Calu3 (cell line): ENCODE data around the gene CHAT. TPM values are rescaled to one million over a fixed set of nuclear protein-coding genes. Genes with fewer than 3 reads are reported as not detected.

ENCODE experiments used
- BruUV-seq: library from RNA; stranded (reverse); fragments of 400-500 nt; replicated peaks from 2 replicates; lab custom pipeline; 2021; lab: Mats Ljungman, UMichigan
- CTCF ChIA-PET: fragments of 300-600 bp; sonication (Branson Sonifier 250); formaldehyde crosslinking; loops from one replicate; lab custom pipeline; 2022; ENCODE audit warnings: antibody characterized with exemption; lab: Charles Lee
- DNase-seq: peaks from one replicate; pipeline ENCODE4 v3.0.0; 2022
- H3K27ac Mint-ChIP-seq: one replicate; pipeline ENCODE4 v1.8.0; 2022; ENCODE audit warnings: mixed read lengths; ENCODE audit not compliant: unreplicated experiment
- H3K27me3 Mint-ChIP-seq: one replicate; pipeline ENCODE4 v1.8.0; 2022; ENCODE audit warnings: mixed read lengths; ENCODE audit not compliant: unreplicated experiment
- H3K36me3 Mint-ChIP-seq: one replicate; pipeline ENCODE4 v1.8.0; 2022; ENCODE audit warnings: mild to moderate bottlenecking, moderate library complexity, mixed read lengths; ENCODE audit not compliant: insufficient read depth, unreplicated experiment
- H3K4me1 Mint-ChIP-seq: one replicate; pipeline ENCODE4 v1.8.0; 2022; ENCODE audit warnings: mild to moderate bottlenecking, low read depth, mixed read lengths; ENCODE audit not compliant: unreplicated experiment
- H3K4me3 Mint-ChIP-seq: one replicate; pipeline ENCODE4 v1.8.0; 2022; ENCODE audit warnings: mild to moderate bottlenecking, low read depth, moderate library complexity, mixed read lengths; ENCODE audit not compliant: unreplicated experiment
- H3K9me3 Mint-ChIP-seq: one replicate; pipeline ENCODE4 v1.8.0; 2022; ENCODE audit warnings: low read depth, mixed read lengths; ENCODE audit not compliant: unreplicated experiment
- intact Hi-C: fragments of 100-400 bp; cut with micrococcal nuclease; formaldehyde crosslinking; loops from one replicate; pipeline ENCODE4 v1.10.0; 2022; ENCODE audit not compliant: unreplicated experiment
- total RNA-seq: library from RNA; stranded (reverse); gene quantifications from 2 replicates; pipeline ENCODE4 v1.2.3, GENCODE V29; 2022
- TF ChIP-seq, protein P1 (sequence below): fragments of 200-600 bp; IDR thresholded peaks from one replicate; pipeline ENCODE4 v1.8.0; 2022; ENCODE audit warnings: antibody characterized with exemption; ENCODE audit not compliant: unreplicated experiment

Gene CHAT
- total RNA-seq, 1 experiment from 2014 or later = not detected

DNA sequence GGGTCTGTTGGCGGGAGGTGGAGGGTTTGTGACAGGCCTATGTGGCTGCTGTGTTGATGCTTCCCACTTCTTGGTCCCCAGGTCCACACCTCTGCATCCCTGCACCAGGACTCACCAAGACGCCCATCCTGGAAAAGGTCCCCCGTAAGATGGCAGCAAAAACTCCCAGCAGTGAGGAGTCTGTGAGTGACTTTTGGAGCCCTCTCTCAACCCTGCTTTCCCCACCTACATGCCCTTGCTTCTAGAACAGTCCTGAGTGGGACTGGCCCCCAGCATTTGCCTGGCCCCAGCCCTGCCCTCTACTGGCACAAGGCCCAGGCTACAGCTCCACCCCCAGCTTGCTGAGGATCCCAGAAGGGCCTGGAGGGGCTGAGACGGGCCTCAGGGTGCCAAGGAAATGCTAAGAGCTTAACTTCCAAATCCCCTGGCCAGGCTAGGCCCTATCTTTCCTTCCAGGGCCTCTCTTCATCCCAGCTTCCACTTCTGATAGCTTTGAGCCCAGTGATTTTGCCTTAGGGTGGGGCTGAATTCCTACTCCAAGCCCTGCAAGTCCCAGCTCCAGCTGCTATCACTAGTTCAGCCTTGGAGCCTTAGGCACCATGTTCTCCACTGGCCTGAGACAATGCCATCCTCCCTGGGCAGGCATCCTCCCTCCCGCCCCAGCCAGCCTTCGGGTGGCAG, 2.7 kb downstream of the CHAT start:
- no peak overlapping the region for H3K4me3 Mint-ChIP-seq
- CTCF ChIA-PET = no interaction called here
- TF ChIP-seq, protein P1, sequence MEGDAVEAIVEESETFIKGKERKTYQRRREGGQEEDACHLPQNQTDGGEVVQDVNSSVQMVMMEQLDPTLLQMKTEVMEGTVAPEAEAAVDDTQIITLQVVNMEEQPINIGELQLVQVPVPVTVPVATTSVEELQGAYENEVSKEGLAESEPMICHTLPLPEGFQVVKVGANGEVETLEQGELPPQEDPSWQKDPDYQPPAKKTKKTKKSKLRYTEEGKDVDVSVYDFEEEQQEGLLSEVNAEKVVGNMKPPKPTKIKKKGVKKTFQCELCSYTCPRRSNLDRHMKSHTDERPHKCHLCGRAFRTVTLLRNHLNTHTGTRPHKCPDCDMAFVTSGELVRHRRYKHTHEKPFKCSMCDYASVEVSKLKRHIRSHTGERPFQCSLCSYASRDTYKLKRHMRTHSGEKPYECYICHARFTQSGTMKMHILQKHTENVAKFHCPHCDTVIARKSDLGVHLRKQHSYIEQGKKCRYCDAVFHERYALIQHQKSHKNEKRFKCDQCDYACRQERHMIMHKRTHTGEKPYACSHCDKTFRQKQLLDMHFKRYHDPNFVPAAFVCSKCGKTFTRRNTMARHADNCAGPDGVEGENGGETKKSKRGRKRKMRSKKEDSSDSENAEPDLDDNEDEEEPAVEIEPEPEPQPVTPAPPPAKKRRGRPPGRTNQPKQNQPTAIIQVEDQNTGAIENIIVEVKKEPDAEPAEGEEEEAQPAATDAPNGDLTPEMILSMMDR = no peak
- H3K27me3 Mint-ChIP-seq = peaks cover 97% of the 10 kb centered on the region
- no TSS peak for BruUV-seq
- H3K4me1 Mint-ChIP-seq = no peaks in the 10 kb centered on the region
- no peaks in the 10 kb centered on the region for H3K36me3 Mint-ChIP-seq
- H3K9me3 Mint-ChIP-seq = peaks cover 6% of the 10 kb centered on the region
- intact Hi-C loops = no loop called here
- H3K27ac Mint-ChIP-seq = no peak overlapping the region
- DNase-seq = no peak

DNA sequence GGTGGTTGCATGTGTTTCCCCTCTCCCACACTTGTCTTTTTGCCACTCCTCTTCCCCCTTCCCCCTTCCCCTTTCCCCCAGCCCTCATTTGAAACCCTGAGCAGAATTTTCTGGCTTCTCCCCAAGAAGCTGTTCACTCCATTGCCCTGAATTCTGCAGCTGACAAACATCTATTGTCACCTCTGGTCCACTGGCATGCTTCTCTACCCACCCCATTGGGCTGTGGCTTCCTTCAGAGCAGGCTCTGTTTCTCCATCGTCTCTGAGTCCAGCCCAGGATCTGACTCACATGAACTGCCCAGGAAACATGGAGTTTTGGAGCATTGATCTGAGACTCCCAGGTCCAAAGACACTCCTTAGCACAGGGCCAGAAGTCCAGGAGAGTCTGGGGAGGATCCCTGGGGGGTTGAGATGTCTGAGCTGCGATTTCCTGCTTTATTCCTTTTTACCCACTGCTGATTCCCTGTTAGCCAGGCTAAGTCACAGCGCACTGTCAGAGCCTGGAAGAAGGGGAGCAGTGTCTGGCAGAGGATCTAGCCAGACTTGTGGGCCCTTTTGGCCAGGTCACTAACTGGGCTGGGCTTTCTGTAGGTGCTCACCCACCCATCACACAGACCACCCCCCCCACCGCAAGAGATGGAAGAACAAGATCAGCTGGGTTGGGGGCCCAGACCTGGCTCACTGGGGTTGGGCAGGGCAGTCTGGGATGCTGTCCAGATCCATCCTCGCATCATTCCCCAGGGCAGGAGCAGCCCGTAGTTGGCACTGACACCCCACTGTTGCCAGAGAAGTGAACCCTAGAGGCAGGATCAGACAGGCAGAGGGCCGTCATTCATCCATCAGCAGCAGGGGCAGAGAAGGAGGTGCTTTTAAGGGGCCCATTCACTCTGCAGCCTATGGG, 3.5 kb downstream of the CHAT start:
- intact Hi-C loops = no loop called here
- TF ChIP-seq, protein P1 = no peak
- peaks cover 97% of the 10 kb centered on the region for H3K27me3 Mint-ChIP-seq
- no peaks in the 10 kb centered on the region for H3K36me3 Mint-ChIP-seq
- H3K9me3 Mint-ChIP-seq = peaks cover 2% of the 10 kb centered on the region
- CTCF ChIA-PET = no interaction called here
- no peak overlapping the region for H3K4me3 Mint-ChIP-seq
- no peak for DNase-seq
- no peaks in the 10 kb centered on the region for H3K4me1 Mint-ChIP-seq
- BruUV-seq = no TSS peak
- no peak overlapping the region for H3K27ac Mint-ChIP-seq

DNA sequence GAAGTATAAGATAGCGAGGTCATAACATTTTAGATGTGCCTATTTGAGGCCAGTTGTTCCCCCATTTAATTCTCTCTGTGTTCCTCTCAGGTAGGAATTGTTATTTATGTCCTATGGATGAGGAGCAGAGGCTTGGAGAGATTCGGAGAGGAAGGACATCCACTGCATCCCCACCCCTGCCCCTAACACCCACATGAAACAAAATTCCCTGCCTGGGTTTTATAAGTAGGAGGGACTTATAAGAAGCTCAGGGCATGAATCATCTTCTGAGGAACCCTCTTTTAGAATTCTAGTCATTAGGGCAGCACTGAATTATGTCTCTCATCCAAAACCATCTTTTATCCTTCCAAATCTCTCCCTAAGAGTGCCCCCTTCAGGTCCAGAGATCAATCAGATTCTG, 5.0 kb downstream of the CHAT start:
- no peak overlapping the region for H3K4me3 Mint-ChIP-seq
- BruUV-seq = no TSS peak
- H3K9me3 Mint-ChIP-seq = no peaks in the 10 kb centered on the region
- peaks cover 97% of the 10 kb centered on the region for H3K27me3 Mint-ChIP-seq
- H3K36me3 Mint-ChIP-seq = no peaks in the 10 kb centered on the region
- intact Hi-C loops = no loop called here
- H3K4me1 Mint-ChIP-seq = no peaks in the 10 kb centered on the region
- no peak for DNase-seq
- TF ChIP-seq, protein P1 = no peak
- CTCF ChIA-PET = no interaction called here
- no peak overlapping the region for H3K27ac Mint-ChIP-seq

DNA sequence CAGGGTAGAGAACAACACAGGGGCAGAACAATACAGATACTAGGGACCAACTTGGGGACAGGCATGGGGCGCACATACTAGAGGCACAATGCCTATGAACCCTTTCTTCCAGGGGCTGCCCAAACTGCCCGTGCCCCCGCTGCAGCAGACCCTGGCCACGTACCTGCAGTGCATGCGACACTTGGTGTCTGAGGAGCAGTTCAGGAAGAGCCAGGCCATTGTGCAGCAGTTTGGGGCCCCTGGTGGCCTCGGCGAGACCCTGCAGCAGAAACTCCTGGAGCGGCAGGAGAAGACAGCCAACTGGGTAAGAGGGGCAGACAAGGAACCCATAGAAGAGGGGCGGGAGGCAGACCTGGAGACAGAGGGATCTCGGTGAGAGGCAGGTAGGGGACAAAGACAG, 5.8 kb downstream of the CHAT start:
- Mint-ChIP-seq H3K9me3 (no peaks in the 10 kb centered on the region), H3K4me3 (no peak overlapping the region), H3K36me3 (no peaks in the 10 kb centered on the region), H3K27me3 (peaks cover 97% of the 10 kb centered on the region), H3K4me1 (no peaks in the 10 kb centered on the region), H3K27ac (no peak overlapping the region)
- DNase-seq = no peak
- BruUV-seq = no TSS peak
- TF ChIP-seq, protein P1 = no peak
- CTCF ChIA-PET = no interaction called here
- intact Hi-C loops = no loop called here
